ENCODE results near the gene RAVER2.

RAVER2 gene

GRCh38 chr1:64877598-64877997 lies 132.7 kb downstream of the RAVER2 start:
- DNase-seq (ENCODE audit: low read depth) = no peak

- no peak for DNase-seq (ENCODE audit: low read depth)
Observed at GRCh38 chr1:64878090-64878489, 133.2 kb downstream of the RAVER2 start.

GRCh38 chr1:64878931-64879611 lies 134.2 kb downstream of the RAVER2 start:
- no peak for DNase-seq (ENCODE audit: low read depth)

- no peak for DNase-seq (ENCODE audit: low read depth)
Observed at GRCh38 chr1:64880449-64880848, 135.6 kb downstream of the RAVER2 start.

- no peak for DNase-seq (ENCODE audit: low read depth)
Observed at GRCh38 chr1:64881281-64881680, 136.4 kb downstream of the RAVER2 start.
